ENCODE results near the gene PCNX2. TPM values are rescaled to one million over a fixed set of nuclear protein-coding genes. Genes with fewer than 3 reads are reported as not detected.

Gene PCNX2
- total RNA-seq, 1 experiment from 2014 or later, result 9.1 TPM

GRCh38 chr1:233241759-233242158 lies 53.8 kb downstream of the PCNX2 start:
- no peaks in the 10 kb centered on the region for H3K36me3 ChIP-seq (ENCODE audit: insufficient read depth, low read length, poor library complexity, severe bottlenecking)
- TF ChIP-seq EZH2 (IDR thresholded peaks at IDR 0.05; ENCODE audit: borderline replicate concordance, low read depth, low read length, poor library complexity, severe bottlenecking), result no peak
- TF ChIP-seq CTCF (conservative IDR thresholded peaks at IDR 0.05; ENCODE audit: low read depth, low read length), result no peak
- H3K4me1 ChIP-seq (ENCODE audit: insufficient read depth, low read length, poor library complexity, severe bottlenecking), result peaks cover 6% of the 10 kb centered on the region
- no peak for DNase-seq (ENCODE audit: low spot score)
- H3K9me3 ChIP-seq (ENCODE audit: low read depth, low read length, poor library complexity, severe bottlenecking), result no peaks in the 10 kb centered on the region
- no peak overlapping the region for H3K27ac ChIP-seq (ENCODE audit: low read depth, low read length, poor library complexity, severe bottlenecking)
- no peaks in the 10 kb centered on the region for H3K27me3 ChIP-seq (replicated peaks; ENCODE audit: insufficient read depth, low read depth, low read length, poor library complexity)
- intact Hi-C loops (cut with micrococcal nuclease; ENCODE audit: unreplicated experiment), result loop anchor here (1.0 to 2.0 kb wide), 3 partner anchors 606 to 1485 kb away; no protein-coding TSS in a partner anchor
- BruUV-seq (replicated peaks), result no TSS peak
- ChIA-PET CTCF (no interaction called here), POLR2A (ENCODE audit: low non-redundant PET) (no interaction called here)
- no peak overlapping the region for H3K4me3 ChIP-seq (ENCODE audit: low read depth, low read length, poor library complexity, severe bottlenecking)

- BruUV-seq (replicated peaks), result no TSS peak
- Histone ChIP-seq H3K36me3 (ENCODE audit: insufficient read depth, low read length, poor library complexity, severe bottlenecking) (no peaks in the 10 kb centered on the region), H3K27me3 (replicated peaks; ENCODE audit: insufficient read depth, low read depth, low read length, poor library complexity) (no peaks in the 10 kb centered on the region), H3K9me3 (ENCODE audit: low read depth, low read length, poor library complexity, severe bottlenecking) (no peaks in the 10 kb centered on the region), H3K4me1 (ENCODE audit: insufficient read depth, low read length, poor library complexity, severe bottlenecking) (peaks cover 6% of the 10 kb centered on the region), H3K4me3 (ENCODE audit: low read depth, low read length, poor library complexity, severe bottlenecking) (no peak overlapping the region), H3K27ac (ENCODE audit: low read depth, low read length, poor library complexity, severe bottlenecking) (no peak overlapping the region)
- peak; percentile 60 for DNase-seq (ENCODE audit: low spot score)
- intact Hi-C loops (cut with micrococcal nuclease; ENCODE audit: unreplicated experiment), result loop anchor here (1.0 to 2.0 kb wide), 3 partner anchors 606 to 1484 kb away; no protein-coding TSS in a partner anchor
- TF ChIP-seq EZH2 (IDR thresholded peaks at IDR 0.05; ENCODE audit: borderline replicate concordance, low read depth, low read length, poor library complexity, severe bottlenecking), result no peak
- peak; percentile 84 for TF ChIP-seq CTCF (conservative IDR thresholded peaks at IDR 0.05; ENCODE audit: low read depth, low read length)
- ChIA-PET CTCF (no interaction called here), POLR2A (ENCODE audit: low non-redundant PET) (no interaction called here)
Observed at GRCh38 chr1:233240829-233241682, 54.5 kb downstream of the PCNX2 start.

GRCh38 chr1:233240371-233240770 lies 55.2 kb downstream of the PCNX2 start:
- H3K27me3 ChIP-seq (replicated peaks; ENCODE audit: insufficient read depth, low read depth, low read length, poor library complexity), result no peaks in the 10 kb centered on the region
- H3K36me3 ChIP-seq (ENCODE audit: insufficient read depth, low read length, poor library complexity, severe bottlenecking), result no peaks in the 10 kb centered on the region
- POLR2A ChIA-PET (ENCODE audit: low non-redundant PET), result no interaction called here
- TF ChIP-seq EZH2 (IDR thresholded peaks at IDR 0.05; ENCODE audit: borderline replicate concordance, low read depth, low read length, poor library complexity, severe bottlenecking) (no peak), CTCF (conservative IDR thresholded peaks at IDR 0.05; ENCODE audit: low read depth, low read length) (no peak)
- DNase-seq (ENCODE audit: low spot score), result peak; percentile 17
- no peak overlapping the region for H3K4me3 ChIP-seq (ENCODE audit: low read depth, low read length, poor library complexity, severe bottlenecking)
- no peak overlapping the region for H3K27ac ChIP-seq (ENCODE audit: low read depth, low read length, poor library complexity, severe bottlenecking)
- intact Hi-C loops (cut with micrococcal nuclease; ENCODE audit: unreplicated experiment), result loop anchor here (2.0 kb wide), 2 partner anchors 1374 to 1484 kb away; no protein-coding TSS in a partner anchor
- CTCF ChIA-PET, result no interaction called here
- no peaks in the 10 kb centered on the region for H3K9me3 ChIP-seq (ENCODE audit: low read depth, low read length, poor library complexity, severe bottlenecking)
- H3K4me1 ChIP-seq (ENCODE audit: insufficient read depth, low read length, poor library complexity, severe bottlenecking), result peaks cover 6% of the 10 kb centered on the region
- no TSS peak for BruUV-seq (replicated peaks)
